Suprapubic skin (tissue), 4 donors: ENCODE results near the gene ZRANB1. TPM values are rescaled to one million over a fixed set of nuclear protein-coding genes. Genes with fewer than 3 reads are reported as not detected.

Source experiments
- DNase-seq, 2 donors: peaks; one replicate each; pipeline ENCODE4 v3.0.0-alpha.2; 2019; ENCODE audit warnings: low spot score in 2 of 2
- H3K27ac ChIP-seq: fragments of 200-600 bp; sonication (generic); one replicate; pipeline ENCODE4 v1.5.1; 2019
- H3K27me3 ChIP-seq: fragments of 200-600 bp; sonication (generic); one replicate; pipeline ENCODE4 v1.5.1; 2019
- H3K36me3 ChIP-seq: fragments of 200-600 bp; sonication (generic); one replicate; pipeline ENCODE4 v1.5.1; 2019
- H3K4me1 ChIP-seq: fragments of 200-600 bp; sonication (generic); one replicate; pipeline ENCODE4 v1.5.1; 2019
- H3K4me3 ChIP-seq: fragments of 200-600 bp; sonication (generic); one replicate; pipeline ENCODE4 v1.5.1; 2019; ENCODE audit warnings: mild to moderate bottlenecking
- H3K9me3 ChIP-seq: fragments of 200-600 bp; sonication (generic); one replicate; pipeline ENCODE4 v1.5.1; 2019
- EP300 ChIP-seq: sonication (generic); formaldehyde crosslinking; IDR thresholded peaks from one replicate; pipeline ENCODE4 v1.6.1; 2017; ENCODE audit warnings: antibody characterized with exemption
- POLR2A ChIP-seq, 2 donors: fragments of 450-650 bp; IDR thresholded peaks; one replicate each; pipeline ENCODE4 v1.6.1; 2017; ENCODE audit warnings: antibody characterized with exemption in 2 of 2, mild to moderate bottlenecking in 2 of 2, moderate library complexity in 2 of 2
- POLR2AphosphoS5 ChIP-seq, 3 donors: sonication (generic); formaldehyde crosslinking; IDR thresholded peaks; one replicate each; pipeline ENCODE4 v1.6.1; 2017; ENCODE audit warnings: antibody characterized with exemption in 3 of 3
- WGBS: methylation state at CpG from one replicate; pipeline ENCODE4 v1.1.5; 2018; 5-methylcytosine and 5-hydroxymethylcytosine counted together
- total RNA-seq, 4 donors: library from RNA; depleted of rRNA; stranded (reverse); fragments of >200 nt; gene quantifications; one replicate each; pipeline ENCODE4 v1.1.0, GENCODE V29; 2016
- TF ChIP-seq, protein P1 (sequence below), 2 donors: fragments of 200-600 bp in 1 of 2; fragments of 450-650 bp in 1 of 2; sonication (generic) in 1 of 2; IDR thresholded peaks; one replicate each; pipeline ENCODE4 v1.5.1; 2016 to 2019; ENCODE audit warnings: antibody characterized with exemption in 2 of 2, mild to moderate bottlenecking in 1 of 2, moderate library complexity in 1 of 2

ZRANB1 gene
- total RNA-seq, 4 donors from 2014 or later = 21.2 to 37.9 (median 30.2) TPM

GRCh38 chr10:125030567-125031197 lies 88.8 kb downstream of the ZRANB1 start:
- Histone ChIP-seq H3K4me3 (no peak overlapping the region), H3K27ac (no peak overlapping the region), H3K4me1 (peaks cover 8% of the 10 kb centered on the region), H3K9me3 (no peaks in the 10 kb centered on the region), H3K27me3 (no peaks in the 10 kb centered on the region), H3K36me3 (peaks cover 17% of the 10 kb centered on the region)
- WGBS = 87% methylated on average over 9 of the region's 10 CpGs
- DNase-seq = no peak
- TF ChIP-seq POLR2A (IDR thresholded peaks at IDR 0.05) (no peak), POLR2AphosphoS5 (IDR thresholded peaks at IDR 0.05) (no peak), EP300 (no peak)
- TF ChIP-seq, protein P1, sequence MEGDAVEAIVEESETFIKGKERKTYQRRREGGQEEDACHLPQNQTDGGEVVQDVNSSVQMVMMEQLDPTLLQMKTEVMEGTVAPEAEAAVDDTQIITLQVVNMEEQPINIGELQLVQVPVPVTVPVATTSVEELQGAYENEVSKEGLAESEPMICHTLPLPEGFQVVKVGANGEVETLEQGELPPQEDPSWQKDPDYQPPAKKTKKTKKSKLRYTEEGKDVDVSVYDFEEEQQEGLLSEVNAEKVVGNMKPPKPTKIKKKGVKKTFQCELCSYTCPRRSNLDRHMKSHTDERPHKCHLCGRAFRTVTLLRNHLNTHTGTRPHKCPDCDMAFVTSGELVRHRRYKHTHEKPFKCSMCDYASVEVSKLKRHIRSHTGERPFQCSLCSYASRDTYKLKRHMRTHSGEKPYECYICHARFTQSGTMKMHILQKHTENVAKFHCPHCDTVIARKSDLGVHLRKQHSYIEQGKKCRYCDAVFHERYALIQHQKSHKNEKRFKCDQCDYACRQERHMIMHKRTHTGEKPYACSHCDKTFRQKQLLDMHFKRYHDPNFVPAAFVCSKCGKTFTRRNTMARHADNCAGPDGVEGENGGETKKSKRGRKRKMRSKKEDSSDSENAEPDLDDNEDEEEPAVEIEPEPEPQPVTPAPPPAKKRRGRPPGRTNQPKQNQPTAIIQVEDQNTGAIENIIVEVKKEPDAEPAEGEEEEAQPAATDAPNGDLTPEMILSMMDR (IDR thresholded peaks at IDR 0.05) = no peak

- 76% methylated on average over 15 of the region's 15 CpGs for WGBS
- no peak for DNase-seq
- TF ChIP-seq POLR2A (IDR thresholded peaks at IDR 0.05) (no peak), EP300 (no peak), POLR2AphosphoS5 (IDR thresholded peaks at IDR 0.05) (no peak)
- TF ChIP-seq, protein P1 (IDR thresholded peaks at IDR 0.05) = no peak
- H3K9me3 ChIP-seq = no peaks in the 10 kb centered on the region
- H3K4me1 ChIP-seq = peaks cover 18% of the 10 kb centered on the region
- H3K27ac ChIP-seq = no peak overlapping the region
- no peak overlapping the region for H3K4me3 ChIP-seq
- H3K36me3 ChIP-seq = no peaks in the 10 kb centered on the region
- H3K27me3 ChIP-seq = no peaks in the 10 kb centered on the region
These were observed 90.6 kb downstream of the ZRANB1 start for GRCh38 chr10:125032474-125033020.

DNA sequence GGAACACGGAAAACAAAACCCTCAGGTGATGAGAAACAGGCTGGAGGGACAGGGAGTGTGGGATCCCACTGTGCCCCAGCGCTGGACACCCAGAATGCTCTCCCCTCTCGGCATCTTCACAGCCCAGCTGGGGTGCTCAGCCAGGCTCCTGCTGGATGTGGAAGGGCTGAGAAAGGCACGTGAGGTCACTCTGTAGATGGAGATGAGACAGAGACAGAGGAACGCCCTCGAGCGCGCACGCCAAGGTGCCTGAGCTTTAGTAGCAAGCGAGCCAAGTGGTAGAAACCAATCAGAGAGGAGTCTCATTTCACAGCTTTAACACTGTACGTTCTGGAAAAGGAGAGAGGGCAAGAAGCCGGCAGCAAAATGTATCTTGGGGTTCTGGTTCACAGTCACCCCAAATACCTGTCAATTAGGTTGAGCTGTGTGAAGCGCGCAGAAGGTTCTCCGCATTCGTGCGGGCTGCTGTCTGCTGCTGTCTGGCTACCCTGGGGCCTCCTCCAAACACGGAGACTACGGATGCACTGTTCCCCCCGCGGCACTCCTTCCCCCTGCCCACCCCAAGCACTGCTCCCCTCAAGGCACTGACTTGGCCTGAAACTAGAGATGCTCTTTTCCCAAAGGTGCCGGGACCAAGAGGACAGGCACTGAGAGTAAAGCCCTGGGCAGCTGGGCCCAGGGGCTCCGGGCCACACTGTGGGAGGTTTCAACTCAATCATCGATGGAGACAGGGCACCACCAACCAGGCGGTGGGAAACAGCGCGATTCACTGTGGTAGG lies 91.4 kb downstream of the ZRANB1 start:
- peaks cover 19% of the 10 kb centered on the region for H3K4me1 ChIP-seq
- WGBS = 78% methylated on average over 26 of the region's 27 CpGs
- H3K4me3 ChIP-seq = no peak overlapping the region
- no peaks in the 10 kb centered on the region for H3K27me3 ChIP-seq
- no peaks in the 10 kb centered on the region for H3K36me3 ChIP-seq
- TF ChIP-seq POLR2A (IDR thresholded peaks at IDR 0.05) = no peak
- TF ChIP-seq EP300 = no peak
- TF ChIP-seq, protein P1 (IDR thresholded peaks at IDR 0.05) = no peak
- no peak for TF ChIP-seq POLR2AphosphoS5 (IDR thresholded peaks at IDR 0.05)
- H3K9me3 ChIP-seq = no peaks in the 10 kb centered on the region
- no peak for DNase-seq
- no peak overlapping the region for H3K27ac ChIP-seq

DNA sequence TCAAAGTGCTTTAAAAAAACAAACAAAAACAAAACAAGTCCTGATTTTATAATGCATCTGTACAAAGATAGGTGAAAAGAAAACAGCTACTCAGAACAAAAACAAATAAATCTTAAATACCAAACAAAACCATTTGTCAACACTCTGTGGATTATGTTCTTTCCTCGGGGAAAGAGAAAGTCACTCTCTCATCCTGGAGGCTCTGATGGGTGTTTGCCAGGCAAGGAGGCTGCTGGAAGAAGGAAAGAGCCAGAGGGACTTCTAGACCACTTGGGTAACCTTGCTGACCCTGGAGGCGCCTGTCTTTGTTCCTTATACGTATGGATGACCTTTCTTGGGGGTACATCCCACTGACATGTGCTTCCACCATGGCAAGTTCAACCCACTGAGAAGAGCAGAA lies 92.8 kb downstream of the ZRANB1 start:
- no peak for DNase-seq
- H3K27ac ChIP-seq = no peak overlapping the region

More for the DNA sequence above, 92.8 kb downstream of the ZRANB1 start:
- Histone ChIP-seq H3K4me3 (no peak overlapping the region), H3K27me3 (no peaks in the 10 kb centered on the region), H3K36me3 (peaks cover 4% of the 10 kb centered on the region), H3K9me3 (no peaks in the 10 kb centered on the region), H3K4me1 (peaks cover 20% of the 10 kb centered on the region)
- 67% methylated on average over 3 of the region's 3 CpGs for WGBS
- TF ChIP-seq, protein P1 (IDR thresholded peaks at IDR 0.05) = no peak
- TF ChIP-seq EP300 (no peak), POLR2AphosphoS5 (IDR thresholded peaks at IDR 0.05) (no peak), POLR2A (IDR thresholded peaks at IDR 0.05) (no peak)
